ENCODE results near the gene SLC9A5.
A peak's percentile ranks its signal among the peaks of the same experiment; 100 is the strongest.

SLC9A5 gene

DNA sequence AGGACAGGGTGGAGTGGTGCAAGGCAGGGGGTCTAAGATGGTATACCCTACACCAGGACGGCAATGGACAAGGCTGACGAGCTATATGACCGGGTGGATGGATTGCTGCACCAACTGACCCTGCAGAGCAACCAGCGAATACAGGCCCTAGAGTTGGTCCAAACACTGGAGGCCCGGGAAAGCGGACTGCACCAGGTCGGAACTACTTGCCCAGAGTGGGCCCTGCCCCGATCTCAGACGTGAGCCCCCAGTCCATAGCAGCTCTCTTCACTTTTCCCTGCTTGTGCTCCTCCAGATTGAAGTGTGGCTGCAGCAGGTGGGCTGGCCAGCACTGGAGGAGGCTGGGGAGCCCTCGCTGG, 33.6 kb downstream of the SLC9A5 start:
- no peak for DNase-seq

DNA sequence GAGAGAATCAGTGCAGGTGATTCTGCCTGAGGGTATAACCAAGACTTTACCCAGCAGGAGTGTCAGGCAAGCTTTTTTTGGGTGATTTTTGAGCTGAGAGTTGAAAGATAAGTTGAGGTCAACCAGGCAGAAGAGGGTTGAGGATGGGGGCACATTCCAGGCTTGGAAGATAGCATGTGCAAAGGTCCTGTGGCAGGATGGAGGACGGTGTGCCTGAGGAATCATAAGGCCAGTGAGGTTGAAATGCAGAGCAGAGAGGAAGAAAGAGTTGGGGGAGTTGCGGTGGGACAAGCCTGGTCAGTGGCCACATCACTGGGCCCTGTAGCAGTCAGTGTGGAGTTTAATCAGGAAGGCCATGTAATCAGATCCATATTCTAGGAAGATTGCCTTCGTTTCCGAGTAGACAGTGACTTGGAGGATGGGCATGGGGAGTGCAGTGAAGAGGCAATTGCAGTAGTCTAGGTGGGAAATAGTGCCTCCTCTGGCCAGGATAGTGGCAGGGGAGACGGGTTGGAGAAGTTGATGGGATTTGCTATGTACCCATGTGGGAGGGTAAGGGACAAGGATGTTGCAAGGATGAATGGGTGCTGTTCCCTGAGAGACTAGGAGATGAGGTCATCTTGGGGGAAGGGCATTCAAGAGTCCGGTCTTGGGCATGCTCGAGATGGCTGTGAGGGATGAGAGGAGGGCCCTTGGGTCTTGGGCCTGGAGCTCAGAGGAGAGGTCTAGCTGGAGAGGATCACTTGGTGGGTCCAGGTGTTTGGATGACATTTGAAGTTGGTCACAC, 34.5 kb downstream of the SLC9A5 start:
- DNase-seq: peak; percentile 35

DNA sequence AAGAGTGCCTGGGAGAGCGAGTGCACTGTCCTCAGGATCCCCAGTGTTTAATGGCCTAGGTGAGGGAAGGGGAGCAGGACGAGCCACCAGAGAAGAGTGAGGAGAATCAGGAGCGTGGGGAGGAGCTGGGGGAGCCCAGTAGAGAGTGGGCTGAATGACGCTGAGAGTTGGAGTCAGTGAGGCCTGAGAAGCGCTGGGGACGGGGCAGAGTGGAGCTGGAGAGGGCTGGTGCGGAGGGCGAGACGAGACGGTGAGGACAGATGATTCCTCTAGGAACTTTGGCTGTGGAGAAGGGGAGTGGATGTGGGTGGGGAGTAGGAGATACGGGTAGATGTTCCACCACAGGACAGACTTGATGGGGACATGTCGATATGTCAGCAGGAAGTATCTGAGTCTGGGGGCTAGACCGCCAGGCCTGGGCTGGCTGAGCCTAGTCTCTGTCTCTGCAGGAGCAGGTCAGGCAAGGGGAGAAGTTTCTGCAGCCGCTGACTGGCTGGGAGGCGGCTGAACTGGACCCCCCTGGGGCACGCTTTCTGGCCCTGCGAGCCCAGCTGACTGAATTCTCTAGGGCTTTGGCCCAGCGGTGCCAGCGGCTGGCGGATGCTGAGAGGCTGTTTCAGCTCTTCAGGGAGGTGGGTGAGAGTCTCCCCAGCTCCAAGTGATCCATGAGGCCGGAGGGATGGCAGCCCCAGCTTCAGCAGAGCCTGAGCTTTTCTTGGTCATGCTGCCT, 35.2 kb downstream of the SLC9A5 start:
- no peak for DNase-seq

DNA sequence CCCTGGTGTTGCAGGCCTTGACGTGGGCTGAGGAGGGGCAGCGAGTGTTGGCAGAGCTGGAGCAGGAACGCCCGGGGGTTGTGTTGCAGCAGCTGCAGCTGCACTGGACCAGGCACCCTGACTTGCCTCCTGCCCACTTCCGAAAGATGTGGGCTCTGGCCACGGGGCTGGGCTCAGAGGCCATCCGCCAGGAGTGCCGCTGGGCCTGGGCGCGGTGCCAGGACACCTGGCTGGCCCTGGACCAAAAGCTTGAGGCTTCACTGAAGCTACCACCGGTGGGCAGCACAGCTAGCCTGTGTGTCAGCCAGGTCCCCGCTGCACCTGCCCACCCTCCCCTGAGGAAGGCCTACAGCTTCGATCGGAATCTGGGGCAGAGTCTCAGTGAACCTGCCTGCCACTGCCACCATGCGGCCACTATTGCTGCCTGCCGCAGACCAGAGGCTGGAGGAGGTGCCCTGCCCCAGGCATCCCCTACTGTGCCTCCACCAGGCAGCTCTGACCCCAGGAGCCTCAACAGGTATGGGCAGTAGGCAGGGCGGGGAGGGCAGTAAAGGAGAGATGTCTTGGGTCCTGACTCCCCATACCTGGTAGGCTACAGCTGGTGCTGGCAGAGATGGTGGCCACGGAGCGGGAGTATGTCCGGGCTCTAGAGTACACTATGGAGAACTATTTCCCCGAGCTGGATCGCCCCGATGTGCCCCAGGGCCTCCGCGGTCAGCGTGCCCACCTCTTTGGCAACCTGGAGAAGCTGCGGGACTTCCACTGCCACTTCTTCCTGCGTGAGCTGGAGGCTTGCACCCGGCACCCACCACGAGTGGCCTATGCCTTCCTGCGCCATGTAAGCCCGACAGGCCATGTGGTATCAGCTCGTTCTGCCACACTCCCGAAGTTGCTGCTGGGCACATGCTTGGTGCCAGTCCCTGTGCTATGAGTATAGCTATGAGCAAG, 36.2 kb downstream of the SLC9A5 start:
- DNase-seq: no peak

DNA sequence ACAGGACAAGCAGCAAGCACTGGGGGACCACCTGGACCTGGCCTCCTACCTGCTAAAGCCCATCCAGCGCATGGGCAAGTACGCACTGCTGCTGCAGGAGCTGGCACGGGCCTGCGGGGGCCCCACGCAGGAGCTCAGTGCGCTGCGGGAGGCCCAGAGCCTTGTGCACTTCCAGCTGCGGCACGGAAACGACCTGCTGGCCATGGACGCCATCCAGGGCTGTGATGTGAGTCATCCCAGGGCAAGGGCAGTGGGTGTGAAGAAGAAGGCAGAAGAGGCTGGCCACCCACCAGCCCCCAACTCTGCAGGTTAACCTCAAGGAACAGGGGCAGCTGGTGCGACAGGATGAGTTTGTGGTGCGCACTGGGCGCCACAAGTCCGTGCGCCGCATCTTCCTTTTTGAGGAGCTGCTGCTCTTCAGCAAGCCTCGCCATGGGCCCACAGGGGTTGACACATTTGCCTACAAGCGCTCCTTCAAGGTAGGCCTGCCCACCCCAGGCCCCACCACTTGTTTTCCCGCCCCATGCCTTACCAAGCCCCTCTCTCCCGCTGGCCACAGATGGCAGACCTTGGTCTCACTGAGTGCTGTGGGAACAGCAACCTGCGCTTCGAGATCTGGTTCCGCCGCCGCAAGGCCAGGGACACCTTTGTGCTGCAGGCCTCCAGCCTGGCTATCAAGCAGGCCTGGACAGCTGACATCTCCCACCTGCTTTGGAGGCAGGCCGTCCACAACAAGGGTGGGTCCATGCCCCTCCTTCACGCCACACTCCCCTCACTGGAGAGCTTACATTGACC, 37.9 kb downstream of the SLC9A5 start:
- no peak for DNase-seq

DNA sequence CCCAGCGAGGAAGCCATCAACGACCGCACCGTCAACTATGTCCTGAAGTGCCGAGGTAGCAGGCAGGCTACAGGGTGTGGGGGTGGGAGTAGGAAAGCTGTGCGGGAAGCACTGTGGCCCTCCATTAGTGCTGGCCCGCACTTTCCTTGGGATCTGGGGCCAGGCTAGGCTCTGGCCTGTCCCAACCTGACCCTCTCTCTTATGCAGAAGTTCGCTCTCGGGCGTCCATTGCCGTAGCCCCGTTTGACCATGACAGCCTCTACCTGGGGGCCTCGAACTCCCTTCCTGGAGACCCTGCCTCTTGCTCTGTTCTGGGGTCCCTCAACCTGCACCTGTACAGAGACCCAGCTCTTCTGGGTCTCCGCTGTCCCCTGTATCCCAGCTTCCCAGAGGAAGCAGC, 39.2 kb downstream of the SLC9A5 start:
- DNase-seq: no peak

DNA sequence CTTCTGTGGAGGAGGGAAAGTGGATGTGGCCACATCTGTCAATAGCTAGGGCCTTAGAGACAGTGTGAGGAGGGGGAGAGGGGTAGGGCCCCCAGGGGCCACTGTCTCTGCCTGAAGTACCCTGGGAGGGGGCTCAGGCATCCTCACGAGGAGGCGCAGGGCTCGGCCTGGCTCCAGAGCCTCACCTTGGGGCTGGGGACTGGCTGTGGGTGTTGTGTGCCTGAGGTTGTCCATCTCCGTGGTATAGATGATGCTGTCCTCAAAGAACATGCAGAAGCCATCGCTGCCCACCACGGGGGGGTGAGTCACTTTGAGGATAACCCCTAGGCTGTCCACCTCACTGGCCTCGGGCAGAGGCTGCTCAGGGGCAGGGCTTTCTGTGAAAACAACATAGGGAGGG, 42.7 kb downstream of the SLC9A5 start:
- no peak for DNase-seq

DNA sequence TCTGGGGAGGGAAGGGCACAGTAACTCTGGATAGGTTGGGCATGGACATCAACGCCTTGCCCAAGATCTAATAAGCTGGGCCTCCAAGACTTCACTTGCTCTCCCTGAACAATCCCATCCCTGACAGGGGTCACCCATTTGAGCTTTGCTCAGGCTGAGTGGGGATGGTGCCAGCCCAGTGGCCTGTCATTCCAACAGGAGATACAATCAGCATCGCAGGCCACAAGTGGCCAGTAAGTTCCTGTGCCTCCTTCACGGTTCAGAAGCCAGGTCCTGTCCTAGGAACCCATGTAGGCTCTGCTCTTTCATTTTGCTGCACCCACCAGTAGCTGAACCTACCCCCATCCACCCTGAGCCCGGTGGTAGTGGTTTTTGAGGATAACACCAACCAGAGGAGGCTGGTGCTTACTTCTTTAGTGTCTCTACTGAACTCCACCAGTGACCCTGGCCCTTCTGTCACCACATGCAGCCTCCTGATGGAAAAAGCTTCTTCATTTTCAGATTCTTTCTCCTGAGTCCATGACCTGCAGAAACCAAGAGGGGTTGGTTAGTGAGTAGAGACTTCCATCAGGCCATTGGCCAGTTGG, 45.5 kb downstream of the SLC9A5 start:
- no peak for DNase-seq

DNA sequence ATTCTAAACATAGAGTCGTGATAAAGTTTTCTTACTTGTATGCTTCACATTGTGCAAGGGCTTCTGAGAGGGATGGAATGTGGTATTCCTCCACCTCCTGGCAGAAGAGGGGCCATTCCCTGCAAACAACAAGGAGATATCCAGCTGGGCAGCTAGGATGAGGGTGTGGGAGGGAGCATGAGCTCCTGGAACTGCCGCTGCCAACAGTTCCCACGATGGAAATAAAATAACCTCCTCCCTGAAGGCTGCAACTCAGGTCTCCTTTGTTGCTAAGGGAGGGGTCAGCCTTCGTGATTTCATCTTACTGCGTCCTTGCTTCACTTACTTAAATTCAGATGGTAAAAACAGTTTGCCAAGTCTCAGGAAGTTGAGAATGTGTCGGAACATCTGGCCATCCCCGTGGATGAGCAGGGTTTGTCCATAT, 46.2 kb downstream of the SLC9A5 start:
- DNase-seq: no peak

DNA sequence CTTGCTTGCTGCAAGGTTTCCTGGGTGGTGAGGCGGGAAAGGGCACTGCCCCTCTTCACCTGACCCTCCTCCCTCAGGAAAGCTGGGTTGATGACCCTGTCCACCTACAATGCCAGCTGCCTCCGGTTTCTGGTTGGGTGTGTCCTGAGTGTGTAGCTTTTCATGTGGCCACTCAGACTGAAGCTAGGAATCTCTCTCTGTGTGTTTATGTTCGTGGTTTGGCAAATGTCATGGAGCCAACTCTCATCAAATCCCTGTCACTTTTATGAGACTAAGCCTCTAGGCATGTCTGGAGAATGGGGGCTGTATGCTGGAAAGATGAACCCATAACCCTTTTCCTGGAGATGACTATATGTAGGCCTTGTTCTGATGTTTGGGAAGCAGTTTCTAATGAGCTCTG, 47.6 kb downstream of the SLC9A5 start:
- DNase-seq: no peak

DNA sequence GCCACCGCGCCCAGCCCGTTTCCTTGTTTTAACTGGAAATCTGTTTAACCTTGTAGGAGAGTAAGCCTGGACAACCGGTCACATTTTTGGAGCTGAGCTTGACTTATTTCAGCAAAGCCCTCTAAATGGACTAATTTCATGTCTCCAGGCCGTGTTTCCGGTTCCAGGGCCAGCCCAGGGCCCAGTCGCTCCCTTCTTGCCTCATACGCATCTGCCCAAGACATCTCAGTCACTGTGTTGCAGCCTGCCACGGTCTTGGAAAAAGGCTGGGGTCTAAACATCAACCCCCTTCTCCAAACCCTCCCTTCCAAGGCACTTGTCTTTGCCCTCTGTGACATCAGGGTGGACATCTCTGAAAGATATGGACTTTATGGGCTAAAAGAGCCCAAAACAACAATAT, 49.5 kb downstream of the SLC9A5 start:
- DNase-seq: no peak

DNA sequence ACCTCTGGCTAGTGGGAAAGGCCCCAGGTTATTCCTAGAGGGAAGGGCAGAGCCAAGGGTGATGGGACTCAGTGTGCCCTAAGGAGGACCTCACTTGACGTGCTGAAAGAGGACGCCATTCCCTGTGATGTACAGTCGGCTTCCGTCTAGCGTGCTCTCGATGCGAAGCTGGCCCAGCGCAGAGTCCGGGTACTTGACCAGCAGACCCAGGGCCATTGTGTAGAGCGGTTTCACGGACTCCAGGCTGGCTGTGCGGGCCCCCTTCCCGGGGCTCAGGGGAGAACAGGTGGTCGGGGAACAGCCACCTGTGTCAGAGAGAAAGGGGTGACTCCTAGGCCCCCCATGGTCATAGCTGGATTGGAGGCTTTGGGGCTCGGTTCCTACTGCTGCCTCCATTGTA, 50.5 kb downstream of the SLC9A5 start:
- DNase-seq: no peak

DNA sequence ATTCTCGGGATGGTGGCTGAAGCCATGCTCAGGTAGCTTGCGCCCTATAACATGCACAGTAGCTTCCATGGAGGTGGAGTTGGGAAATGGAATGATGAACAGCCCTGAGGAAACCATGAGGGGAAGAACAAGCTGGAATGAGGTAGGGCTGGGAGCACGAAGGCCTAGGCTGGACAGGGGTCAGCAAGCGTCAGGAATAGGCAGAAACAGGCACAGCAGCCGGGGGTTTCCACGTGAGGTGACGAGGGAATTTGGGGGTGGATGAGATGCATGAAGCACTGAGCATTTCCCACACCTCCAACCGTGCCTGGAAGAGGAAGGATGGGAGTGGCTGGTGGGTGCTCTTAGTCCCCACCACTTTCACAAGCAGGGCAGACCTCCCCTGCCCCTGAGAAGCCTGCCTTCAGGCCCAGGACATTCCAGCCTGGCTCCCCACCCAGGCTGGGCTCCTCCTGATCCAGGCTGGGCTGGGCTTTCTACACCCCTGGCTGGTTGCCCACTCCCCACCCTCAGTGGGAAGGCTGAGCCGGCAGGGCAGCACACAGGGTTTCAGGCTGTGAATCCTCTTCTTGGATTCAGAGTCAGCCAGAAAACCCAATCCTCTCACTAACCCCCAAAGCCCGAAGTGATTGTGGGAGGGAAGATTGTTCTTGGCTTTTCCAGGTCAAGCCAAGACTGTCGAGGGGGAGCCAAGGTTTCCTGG, 52.5 kb downstream of the SLC9A5 start:
- no peak for DNase-seq

DNA sequence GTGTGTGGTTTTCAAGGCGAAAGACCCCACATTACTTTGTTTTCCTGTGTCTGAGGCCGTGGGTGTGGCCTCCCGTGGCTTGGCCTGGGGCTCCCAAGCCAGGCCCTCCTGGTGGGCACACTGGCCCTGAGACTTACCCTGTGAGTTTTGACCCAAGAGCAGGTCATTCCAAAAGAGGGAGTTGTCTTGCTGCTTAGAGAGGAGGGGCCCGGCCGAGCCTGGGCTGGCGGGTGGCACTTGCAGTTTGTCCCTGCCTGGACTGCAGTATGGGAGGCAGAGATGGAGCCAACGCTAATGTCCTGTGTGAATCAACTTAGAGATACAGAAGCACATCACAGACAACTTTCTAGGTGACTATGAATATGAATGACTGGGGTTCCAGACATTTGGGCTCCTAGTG, 53.3 kb downstream of the SLC9A5 start:
- DNase-seq: no peak

DNA sequence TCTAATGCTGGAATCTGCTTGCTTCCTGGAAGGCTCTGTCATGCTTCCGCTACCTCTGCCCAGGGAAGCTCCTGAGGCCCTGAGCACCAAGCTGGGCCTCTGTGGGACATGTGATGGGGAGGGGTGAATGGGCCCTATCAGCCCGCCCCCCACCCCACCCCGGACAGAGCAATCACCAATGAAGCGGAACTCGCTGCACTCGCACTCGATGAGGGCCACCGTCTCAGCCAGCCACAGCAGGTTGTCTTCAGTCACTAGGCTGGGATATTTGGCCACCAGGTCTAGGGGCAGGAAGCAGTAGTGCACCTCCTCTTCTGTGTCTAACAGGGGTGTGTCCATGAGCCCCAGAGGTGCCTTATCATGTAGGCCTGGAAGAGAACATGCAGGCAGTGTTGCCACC, 54.2 kb downstream of the SLC9A5 start:
- DNase-seq: no peak

DNA sequence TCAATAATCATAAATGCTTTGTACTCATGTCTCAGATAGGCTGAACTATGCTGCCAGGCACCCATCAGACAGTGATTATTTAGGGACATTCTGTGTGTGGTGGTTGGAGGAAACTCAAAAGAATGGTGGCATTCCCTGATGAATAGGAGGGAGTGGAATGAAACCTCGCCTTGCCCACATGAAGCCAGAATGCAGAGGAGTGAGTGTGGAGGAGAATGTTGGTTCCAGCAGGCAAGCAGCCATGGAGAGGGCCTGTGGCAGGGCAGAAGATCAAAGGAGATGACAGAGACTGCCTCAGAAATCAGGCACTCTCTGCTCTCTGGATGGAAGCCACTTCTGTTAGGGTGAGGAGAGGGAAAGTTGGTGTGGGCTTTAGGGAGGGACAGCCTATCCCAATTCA, 55.2 kb downstream of the SLC9A5 start:
- DNase-seq: no peak

DNA sequence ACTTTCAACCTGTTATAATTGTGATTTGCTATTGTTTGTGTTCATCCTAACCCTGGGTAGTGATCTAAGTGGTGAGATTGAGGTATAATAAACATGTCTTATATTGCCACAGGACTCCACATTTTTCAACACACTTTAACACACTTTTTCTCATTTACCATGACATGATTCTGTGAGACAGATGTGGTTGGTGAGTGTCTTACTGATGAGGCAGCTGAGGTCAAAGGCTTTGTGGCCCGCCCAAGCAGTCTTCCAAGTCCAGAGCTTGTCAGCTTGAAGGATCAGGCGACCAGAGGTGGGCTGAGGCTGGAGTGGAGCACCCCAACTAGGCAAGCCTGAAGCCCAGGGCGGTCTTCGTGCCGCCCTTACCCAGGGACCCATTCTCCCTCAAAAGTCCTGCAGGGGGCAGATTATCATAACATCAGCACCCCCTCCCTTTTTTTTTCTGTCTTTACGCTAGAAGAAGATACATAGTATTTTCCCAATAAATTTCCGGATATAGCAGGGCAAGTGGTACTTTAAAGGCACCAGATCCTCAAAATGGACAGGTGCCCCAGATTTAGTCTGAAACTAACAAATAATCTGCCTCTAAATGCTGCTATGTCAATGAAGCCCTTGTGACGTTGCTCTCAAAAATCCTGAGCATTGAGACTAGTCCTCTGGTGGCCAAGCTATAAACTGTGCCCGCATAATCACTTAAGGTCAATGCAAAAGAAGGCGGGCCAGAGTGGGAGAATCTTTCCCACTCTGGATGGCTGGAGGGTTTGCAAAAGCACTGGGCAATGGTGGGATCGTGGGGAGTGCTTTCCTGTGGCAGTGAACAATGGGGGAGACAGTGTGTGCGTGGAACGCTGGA, 56.7 kb downstream of the SLC9A5 start:
- no peak for DNase-seq

DNA sequence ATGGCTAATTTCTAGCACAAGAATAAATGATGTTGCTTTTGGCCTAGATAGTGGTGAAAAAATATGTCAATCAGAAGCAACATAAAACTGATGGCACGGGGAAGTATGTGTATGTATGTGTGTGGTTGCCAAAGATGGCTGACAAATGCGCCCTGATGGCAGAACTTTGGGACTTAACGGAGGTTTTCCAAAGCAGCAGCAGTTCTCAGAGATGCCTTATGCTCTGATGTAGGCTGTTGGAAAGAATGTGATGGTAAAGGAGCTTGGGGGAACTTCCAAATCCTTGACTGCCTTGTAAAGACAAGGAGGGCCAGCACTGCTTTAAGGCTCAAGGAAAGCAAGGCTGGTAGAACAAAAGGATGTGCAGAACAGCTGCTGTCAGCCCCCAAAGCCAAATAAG, 61.8 kb downstream of the SLC9A5 start:
- DNase-seq: no peak

DNA sequence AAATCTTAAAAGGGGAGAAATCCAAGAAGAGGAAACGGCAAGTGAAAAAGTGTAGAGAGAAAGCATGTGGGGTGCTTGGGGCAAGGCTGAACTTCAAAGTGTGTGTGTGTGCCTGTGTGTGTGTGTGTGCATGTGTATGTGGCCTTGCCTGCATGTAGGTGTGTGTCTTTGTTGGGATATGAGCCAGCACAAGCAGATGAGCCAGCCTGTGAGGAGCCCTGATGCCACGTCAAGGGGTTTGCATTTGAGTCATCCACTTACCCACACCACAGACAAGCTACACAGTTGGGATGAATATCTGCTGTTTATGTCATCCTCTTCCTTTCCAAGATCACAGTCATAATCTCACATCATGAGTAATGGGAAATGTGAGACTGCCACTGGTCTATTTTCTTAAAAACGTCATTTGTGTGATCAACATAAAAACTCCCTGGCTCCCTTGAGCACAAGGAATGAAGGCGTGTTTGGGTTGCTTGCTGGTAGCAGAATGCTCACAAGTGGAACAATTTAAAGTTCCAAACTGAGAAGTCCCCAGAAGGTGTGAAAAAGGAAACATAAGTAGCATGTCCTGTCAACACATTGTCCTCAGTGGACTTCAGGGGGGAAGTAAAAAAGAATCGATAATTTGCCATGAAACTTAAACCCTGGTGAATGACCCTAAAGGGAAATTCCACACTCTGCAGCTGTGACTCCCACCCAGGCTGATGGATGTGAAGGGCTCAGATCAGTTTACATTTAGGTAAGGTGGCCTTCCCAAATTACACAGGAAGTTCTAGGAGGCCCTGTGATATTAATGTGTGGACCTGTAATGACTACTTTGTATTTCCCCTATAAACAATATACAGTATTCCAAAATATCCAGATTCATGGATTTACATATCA, 63.1 kb downstream of the SLC9A5 start:
- peak; percentile 86 for DNase-seq

DNA sequence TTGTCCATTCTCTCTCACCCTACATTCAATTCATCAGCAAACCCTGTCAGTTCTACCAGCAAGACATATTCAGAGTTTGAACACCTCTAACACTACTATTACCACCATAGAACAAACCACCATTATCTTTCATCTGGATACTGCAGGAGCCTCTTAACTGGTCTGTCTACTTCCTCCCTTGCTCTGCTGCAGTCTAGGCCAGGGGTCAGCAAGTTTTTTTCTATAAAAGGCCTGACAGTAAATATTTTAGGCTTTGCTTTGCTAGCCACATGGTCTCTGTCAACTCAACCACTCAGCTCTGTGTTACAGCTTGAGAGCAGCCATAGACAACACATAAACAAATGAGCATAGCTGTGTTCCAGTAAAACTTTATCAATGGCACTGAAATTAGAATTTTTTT, 63.9 kb downstream of the SLC9A5 start:
- no peak for DNase-seq
